GM19240 (cell line): ENCODE measurements around the gene ACTR6.

ENCODE experiments used
- DNase-seq: peaks from one replicate; pipeline ENCODE4 v3.0.0; 2011; ENCODE audit warnings: low spot score; ENCODE audit not compliant: insufficient read length

ACTR6 gene

DNA sequence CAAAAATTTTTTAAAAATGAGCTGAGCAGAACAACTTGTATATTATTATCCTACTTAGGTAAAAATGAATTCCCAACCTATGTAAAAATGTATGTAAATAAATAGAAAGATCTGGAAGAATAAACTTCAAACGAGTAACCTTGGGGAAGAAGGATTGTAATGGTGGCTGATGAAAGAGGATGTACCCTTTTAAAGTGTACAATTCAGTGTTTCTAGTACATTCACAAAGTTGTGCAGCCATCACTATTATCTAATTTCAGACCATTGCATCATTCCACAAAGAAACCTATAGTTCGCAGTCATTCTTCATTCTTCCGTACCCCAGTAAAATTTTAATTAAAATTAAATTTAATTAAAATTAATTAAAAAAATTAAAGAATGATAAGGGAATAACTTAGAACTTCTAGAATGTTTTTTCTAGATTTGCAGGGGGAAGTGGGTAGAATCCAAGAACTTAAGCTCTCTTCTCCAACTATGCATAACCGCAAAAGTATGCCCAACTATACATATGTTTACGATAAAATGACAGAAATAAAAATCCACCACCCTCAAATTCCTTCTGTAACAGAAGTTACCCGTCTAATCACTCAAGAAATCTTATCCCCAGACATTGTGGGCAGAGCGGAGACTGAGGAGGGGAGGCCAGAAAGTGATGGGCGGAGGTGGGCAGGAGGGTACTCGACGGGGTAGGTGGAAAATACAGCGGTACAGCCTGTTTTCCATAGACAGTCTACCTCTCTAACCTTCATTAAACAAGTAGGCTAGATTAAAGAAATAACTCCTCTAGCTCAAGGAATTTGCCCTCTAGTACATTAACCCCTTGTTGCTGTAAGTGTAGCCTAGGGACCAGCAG lies 65.3 kb downstream of the ACTR6 start:
- DNase-seq, result no peak

DNA sequence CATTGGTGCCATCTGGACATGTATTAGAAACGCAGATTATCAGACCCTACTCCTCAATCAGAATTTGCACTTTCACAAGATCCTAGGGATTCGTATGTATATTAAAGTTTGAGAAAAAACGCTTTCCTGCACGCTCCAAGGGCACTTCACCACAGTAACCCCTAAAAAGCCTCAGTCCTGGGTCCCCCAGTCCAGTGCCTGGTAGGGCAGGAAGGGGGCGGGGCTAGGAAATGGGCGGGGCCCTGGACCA lies 65.9 kb downstream of the ACTR6 start:
- peak; percentile 75 for DNase-seq

DNA sequence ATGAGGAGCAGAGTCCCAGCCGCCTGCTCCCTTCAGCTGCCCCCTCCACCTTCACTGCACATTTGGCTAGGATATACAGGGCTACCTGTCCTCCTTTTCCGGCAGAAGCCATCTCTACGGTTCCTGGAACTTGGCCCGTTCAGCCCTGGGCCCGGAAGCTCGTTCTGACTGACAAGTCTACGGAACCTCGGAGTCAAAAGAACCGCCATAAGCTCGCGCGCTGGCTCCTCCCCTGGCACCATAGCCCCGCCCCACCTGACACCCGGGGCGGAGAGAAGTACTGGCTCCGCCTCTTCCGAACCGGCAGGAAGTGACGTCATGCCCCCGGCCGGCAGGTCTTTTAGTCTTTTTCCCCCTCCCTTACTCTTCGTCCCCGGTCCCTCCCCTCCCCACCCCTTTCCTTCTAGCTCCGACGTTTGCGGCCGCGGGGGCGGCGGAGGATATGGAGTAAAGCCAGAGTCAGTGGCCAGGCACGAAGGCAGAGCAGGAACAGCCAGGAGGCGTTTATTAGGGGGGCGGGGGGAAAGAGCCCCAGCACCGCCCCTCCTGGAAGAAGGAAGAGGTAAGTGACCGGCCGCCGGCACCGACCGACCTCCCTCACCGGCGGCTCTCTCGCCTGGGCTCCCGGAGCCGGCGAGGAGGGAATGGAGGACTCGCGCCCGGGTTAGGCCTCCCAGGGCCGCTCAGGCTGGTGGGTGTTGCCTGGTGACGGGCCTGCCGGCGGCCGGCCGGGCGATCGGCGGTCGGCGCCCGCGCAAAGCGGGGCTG lies 66.4 kb downstream of the ACTR6 start, which contains the start of the genes DEPDC4 and SCYL2:
TSS of gene DEPDC4 (minus strand) at position 245 of the 768 bp plus-strand sequence. CDS start at position 242, 3 bp downstream.
TSS of gene SCYL2 (plus strand) at position 343 of the 768 bp plus-strand sequence. CDS start 15,794 bp downstream, outside the sequence.
- peak; percentile 35 for DNase-seq

DNA sequence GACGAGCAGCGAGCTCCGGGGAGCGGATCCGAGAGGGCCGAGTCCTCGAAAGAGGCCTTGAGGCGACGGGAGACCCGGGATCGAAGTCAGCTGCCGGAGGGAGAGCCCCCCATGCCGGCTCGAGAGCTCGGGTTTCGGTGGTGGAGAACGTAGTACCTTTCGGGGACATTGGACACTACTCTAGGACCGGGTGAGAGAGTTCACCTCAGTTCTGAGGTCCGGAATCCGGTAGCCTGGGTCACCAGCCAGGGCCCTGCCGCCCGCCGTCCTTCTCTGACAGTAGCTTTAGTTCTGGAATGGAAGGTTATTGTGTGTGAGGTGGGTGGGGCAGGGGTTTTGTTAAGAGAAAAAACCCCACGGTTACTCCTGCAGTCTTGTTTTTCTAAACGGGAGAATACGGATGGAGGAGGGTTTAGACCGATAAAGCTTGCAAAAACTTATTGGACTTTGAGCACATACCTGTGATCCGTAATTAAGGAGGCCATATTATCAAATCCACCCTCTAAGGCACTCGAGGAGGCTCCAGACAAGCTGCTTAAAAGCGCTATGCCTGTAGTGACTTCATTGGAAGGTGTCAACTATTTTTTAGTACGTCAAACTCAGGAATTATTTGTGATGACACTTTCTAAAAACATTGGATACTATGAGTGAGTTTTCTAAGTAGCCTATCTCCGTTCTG lies 67.1 kb downstream of the ACTR6 start:
- DNase-seq, result no peak

DNA sequence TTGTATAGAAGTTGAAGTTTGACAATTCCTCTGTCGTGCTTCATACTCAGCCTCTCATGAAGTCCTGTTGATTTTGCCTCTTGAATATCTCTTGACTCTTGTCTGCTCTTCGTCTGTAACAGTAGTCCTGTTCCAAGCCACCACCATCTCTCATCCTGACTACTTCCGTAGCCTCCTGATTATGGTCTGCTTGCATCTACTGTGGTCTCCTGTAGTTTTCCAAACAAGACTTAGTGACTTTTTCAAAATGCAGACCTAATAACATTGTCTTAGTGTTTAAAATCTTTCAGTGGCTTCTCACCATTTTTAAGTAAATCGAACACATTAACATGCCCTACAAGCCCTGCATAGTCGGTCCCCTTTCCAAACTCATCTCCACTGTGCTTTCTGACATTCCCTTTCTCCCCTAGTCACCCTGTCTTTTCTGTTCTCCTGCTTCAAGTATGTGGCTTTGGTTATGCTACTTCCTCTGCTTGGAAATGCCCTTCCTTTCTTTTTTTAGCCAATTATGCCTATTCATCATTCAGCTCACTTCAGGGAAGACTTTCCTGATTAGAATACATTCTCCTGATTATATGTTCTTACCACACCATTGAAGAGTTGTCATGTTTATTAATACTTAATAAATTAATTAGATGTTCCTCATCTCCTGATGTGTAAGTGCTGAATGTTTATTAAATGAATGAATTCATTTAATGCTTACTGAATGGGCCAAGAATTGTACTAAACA lies 68.4 kb downstream of the ACTR6 start:
- no peak for DNase-seq

DNA sequence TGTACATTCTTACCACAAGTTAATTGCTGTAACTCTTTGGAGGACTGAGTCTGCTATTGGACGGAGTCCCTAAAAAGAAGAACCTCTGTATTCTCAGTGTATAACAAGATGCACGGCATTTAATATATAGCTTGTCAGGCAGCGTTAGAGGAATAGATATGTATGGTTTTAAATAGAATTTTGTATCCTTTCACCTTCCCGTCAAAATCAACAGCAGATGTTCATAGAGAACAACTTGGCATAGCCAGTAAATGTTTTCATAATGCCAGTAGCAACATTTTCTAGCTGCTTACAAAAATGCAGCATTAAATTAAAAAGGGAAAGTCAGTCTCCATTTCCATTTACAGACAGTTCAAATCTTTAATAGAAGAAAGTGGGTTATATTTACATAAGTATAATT lies 73.2 kb downstream of the ACTR6 start:
- no peak for DNase-seq
